Subcutaneous adipose tissue (tissue), 4 donors: ENCODE results near the gene EPHX1. TPM values are rescaled to one million over a fixed set of nuclear protein-coding genes. Genes with fewer than 3 reads are reported as not detected.

ENCODE experiments used
- total RNA-seq, 4 donors: library from RNA; depleted of rRNA; stranded (reverse); fragments of >200 nt; gene quantifications; one replicate each; pipeline ENCODE4 v1.1.0, GENCODE V29; 2016
- TF ChIP-seq, protein P1 (sequence below): fragments of 450-650 bp; IDR thresholded peaks from one replicate; pipeline ENCODE4 v1.5.1; 2016; ENCODE audit warnings: low read depth, mild to moderate bottlenecking, control low read depth, antibody characterized with exemption, moderate library complexity

The EPHX1 gene
- total RNA-seq, 4 donors from 2014 or later: 126 to 193 (median 153) TPM

DNA sequence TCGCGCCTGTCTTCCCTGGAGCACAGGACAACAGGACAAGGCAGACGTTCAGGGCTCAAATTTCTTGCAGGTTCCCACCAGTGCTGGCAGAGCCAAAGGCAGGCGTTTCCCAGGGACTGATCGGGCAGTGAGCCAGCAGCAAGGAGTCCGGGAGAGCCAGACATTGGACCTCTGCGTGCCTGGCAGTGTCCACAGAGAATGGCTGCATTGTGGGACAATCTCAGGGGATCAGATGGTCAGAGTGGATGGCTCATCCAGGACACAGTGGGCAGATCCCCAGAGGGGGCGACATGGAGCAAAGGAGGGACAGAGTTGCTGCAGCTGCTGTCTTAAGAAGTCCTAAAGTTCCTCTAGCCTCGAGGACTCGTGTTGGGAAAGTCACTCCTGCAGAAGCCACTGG lies 67.7 kb downstream of the EPHX1 start:
- TF ChIP-seq, protein P1, sequence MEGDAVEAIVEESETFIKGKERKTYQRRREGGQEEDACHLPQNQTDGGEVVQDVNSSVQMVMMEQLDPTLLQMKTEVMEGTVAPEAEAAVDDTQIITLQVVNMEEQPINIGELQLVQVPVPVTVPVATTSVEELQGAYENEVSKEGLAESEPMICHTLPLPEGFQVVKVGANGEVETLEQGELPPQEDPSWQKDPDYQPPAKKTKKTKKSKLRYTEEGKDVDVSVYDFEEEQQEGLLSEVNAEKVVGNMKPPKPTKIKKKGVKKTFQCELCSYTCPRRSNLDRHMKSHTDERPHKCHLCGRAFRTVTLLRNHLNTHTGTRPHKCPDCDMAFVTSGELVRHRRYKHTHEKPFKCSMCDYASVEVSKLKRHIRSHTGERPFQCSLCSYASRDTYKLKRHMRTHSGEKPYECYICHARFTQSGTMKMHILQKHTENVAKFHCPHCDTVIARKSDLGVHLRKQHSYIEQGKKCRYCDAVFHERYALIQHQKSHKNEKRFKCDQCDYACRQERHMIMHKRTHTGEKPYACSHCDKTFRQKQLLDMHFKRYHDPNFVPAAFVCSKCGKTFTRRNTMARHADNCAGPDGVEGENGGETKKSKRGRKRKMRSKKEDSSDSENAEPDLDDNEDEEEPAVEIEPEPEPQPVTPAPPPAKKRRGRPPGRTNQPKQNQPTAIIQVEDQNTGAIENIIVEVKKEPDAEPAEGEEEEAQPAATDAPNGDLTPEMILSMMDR: no peak

DNA sequence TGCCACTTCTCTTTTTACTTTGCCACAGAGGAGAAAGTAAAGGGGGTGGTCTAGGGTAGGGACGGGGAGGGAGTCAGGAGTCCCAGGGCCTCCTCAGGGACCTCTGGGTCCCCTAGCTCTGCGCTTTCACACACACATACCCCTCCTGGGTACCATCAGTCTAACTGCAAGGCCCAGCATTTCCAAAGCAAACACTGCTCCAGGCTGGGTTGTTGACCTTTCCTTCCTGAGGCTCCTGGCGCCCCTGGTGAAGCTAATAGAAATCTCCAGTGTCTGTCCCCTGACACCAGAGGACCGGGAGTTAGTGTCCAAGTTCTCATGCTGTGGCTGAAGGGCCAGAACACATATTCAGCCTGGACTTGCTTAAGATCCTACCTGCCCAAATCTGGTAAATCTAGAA lies 68.4 kb downstream of the EPHX1 start:
- TF ChIP-seq, protein P1: no peak

DNA sequence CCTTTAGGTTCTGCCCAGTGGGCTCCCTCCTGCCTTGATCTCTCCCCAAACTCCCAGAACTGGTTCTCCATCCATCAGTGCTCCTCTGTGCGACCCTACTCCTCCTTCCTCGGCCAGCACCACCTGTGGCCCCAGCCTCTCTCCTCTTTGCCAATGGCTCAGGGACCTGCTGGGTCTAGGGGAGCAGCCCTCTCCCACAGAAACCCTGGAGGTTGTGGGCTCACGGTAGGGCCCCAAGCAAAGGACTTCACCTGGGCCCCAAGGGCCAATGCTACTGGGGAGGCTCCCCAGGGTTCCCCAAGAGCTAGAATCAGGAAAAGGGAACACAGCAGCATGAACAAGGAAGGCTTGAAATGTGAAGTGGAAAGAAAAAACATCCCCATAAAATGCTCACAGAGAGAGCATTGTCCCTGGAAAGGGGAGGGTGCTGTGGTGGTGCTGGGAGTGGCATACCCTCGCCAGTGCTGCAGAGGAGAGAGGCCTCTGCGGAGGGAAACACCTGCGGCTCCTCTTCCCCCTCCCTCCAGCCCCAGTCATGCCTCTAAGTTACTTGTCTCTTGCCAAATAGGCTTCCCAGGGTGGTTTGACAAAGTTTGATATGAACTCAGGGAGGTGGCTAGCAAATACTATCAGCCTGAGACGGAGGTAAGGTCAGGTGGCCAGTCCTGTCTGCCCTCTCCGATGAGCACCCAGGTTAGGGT lies 69.7 kb downstream of the EPHX1 start:
- TF ChIP-seq, protein P1: no peak

DNA sequence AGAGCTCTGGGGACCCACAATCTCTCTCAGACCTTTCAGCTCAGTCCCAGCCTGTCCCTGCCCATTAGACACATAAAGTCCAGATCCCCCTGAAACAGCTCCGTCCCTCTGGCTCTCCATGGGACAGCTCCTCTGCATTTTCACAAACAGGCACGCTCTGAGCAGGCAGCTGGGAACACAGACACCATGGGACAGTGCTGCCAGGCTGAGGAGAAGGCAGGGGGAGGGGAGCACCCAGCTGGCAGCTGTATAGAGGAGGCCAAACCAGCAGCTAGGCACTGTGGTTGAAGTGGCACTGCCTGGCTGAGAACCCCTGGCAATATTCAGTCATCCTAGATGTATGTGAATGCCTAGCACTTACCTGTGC lies 70.3 kb downstream of the EPHX1 start:
- TF ChIP-seq, protein P1: no peak

DNA sequence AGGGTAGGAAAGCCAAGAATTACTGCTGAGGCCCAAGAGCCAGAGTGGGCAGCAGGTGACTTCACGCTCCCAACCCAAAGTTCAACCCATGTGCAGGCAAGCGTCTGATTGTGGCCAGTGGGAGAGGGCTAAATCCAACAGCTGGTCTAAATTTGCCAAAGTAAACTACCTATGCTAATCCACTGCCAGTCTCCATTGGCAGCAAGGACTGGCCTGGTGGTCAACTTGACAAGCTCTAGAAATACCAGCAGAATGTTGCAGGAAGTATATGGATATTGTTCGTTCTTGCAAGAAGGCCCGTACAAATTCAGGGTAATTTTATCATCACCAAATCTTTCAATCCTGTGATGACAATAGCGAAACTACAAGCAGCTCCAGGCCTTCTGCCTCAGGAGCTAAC lies 70.7 kb downstream of the EPHX1 start:
- TF ChIP-seq, protein P1: no peak

DNA sequence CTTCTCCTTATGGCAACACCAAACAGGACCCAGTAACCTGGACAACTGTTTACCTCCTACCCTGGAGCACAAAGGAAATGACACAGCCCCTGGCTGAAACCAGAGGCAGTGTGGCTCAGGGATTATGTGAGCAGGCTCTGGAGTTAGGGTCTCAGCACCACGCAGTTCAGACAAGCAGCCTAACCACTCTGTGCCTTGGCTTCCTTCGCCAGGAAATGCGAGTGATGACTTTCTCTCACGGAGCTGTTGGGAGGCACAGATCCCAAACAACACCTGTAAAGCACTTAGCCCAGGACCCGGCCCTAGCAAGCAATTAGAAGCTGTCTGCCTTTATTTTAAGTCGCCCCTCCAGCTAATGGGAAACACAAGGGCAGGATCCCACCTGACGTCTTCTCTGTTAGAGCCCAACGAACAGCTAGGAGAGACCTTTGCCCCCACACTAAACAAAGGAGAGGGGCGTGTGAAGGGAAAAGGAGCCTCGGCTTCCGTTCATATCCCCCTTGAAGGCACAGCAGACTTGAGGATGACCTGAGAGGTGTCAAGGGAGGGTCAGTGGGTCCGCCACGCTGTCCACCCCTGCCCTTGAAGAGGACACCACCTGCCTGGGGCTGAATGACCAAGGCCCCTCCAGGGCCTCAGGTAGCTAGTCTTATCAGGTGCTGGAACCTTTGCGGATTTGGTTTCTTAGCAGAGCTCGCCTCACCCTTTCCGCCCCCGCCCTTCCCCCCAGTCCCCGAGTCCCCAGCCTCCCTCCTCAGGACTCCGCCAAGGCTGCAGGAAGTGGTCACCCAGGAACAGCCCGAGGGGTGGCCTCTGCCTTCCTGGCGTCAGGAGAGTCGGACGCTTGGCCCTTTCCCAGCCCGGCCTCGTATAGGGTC lies 71.4 kb downstream of the EPHX1 start:
- TF ChIP-seq, protein P1: no peak

DNA sequence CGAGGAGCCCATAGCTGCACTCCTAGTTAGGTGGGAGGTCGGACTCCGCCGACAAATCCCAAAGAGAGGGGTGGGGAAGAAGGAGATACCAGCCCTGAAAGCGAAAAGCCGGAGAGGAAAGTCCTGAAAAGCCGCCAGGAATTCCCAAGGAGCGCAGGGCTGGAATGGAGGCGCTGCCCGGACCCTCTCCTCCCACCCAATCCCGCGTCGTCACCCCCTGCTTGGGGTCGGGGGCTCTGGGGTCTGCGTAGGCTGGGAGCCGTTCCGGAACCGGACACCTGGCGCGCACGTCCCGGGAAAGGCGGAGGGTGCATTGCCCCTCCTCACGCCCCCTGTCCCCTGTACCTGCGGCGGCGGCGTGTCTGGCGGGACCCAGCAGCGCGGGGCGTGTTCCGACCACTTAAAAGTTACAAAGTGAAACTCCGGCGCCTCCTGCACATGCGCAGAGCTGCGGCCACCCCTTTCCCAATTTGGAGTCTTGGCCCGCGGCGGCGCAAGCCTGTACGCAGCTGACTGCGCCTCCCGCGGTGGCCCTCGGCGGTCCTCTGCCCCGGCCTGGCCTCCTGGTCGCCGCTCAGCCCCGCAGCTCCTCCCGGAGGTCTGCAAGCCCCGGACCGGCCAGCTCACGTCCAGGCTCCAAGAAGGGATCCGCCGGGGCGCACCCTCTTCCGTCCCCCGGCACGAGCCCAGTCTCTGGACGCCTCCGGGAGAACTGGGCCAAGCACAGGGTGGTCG lies 72.2 kb downstream of the EPHX1 start, which contains the start of gene TMEM63A:
Gene TMEM63A, minus strand, starts transcription at position 422 of the 735 bp plus-strand sequence. CDS start 4,800 bp downstream, outside the sequence.
- TF ChIP-seq, protein P1: no peak
